Measurements from ENCODE around the gene ZW10.
"Not testable (repeated sequence)": the region's sequence is repeated elsewhere in the genome, so short reads cannot be mapped to it uniquely, and the experiment has no call there.

ZW10 gene

DNA sequence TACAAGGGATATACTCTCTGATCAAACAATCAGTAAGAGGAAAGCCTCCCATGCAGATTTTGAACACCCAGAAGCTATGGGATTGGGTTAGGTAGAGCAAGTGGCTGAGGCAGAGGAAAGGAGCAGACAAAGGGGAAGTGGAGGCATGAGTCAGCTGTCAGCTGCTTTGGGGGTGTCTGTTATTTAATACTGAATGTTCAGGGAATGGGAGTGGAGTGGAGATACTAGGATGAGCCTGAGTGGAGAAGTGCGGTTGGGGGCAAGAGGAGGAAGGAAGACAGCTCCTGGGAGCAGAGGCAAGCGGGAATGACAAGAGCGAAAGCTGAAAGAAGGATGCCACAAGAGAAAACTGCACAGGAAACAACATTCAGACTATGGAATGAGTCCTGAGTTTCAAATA, 44.7 kb downstream of the ZW10 start:
- peaks cover 8% of the 10 kb centered on the region for H3K36me3 Mint-ChIP-seq
- no peaks in the 10 kb centered on the region for H3K9me3 Mint-ChIP-seq
- DNase-seq (ENCODE audit: low spot score in 2 of 2) (no peak), ATAC-seq (ENCODE audit: low read depth) (no peak)
- H3K4me3 Mint-ChIP-seq, result no peak overlapping the region
- H3K4me1 Mint-ChIP-seq, result peaks cover 3% of the 10 kb centered on the region
- H3K27me3 Mint-ChIP-seq, result no peaks in the 10 kb centered on the region
- H3K27ac Mint-ChIP-seq, result no peak overlapping the region

DNA sequence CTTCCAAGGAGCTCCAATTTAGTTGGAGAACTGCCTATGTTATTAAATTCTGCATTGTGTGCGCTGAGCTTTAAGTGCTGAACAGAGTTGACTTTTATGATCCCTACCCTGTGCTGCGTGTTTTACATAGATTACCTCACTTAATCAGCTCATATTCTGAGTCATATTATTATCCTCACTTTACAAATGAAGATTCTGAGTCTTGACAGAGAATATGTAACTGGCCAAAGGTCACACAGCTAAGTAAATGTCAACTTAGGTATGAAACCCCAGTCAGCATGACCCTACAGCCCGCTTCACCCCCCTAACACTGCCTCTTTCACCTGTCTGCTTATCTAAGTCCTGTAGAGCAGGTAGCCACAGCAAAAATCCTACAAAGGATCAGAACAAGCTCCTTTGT, 47.6 kb downstream of the ZW10 start:
- DNase-seq (ENCODE audit: low spot score in 2 of 2) (no peak), ATAC-seq (ENCODE audit: low read depth) (no peak)
- Mint-ChIP-seq H3K27ac (no peak overlapping the region), H3K4me1 (peaks cover 3% of the 10 kb centered on the region), H3K9me3 (no peaks in the 10 kb centered on the region), H3K4me3 (no peak overlapping the region), H3K36me3 (peaks cover 11% of the 10 kb centered on the region), H3K27me3 (no peaks in the 10 kb centered on the region)

DNA sequence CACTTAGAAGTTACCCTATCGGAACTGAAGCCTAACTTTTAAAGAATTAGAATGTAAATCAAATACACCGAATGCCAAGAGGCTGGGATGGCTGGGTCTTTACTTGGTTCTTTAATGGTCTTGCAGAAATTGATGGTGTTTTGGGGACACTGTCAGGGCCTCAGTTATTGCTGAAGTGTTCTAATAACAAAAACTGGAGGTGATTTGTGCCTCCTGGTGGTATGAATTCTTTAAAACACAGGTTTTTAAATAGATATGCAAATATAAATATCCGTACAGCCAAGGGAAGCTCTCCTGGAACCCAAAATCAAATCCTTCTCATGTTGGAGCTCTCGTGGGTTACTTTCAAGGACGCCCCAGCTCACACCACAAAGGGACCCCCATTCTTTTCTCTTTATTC, 48.1 kb downstream of the ZW10 start:
- Mint-ChIP-seq H3K4me1 (peaks cover 3% of the 10 kb centered on the region), H3K4me3 (no peak overlapping the region), H3K27me3 (no peaks in the 10 kb centered on the region), H3K9me3 (no peaks in the 10 kb centered on the region), H3K36me3 (peaks cover 12% of the 10 kb centered on the region), H3K27ac (no peak overlapping the region)
- DNase-seq (ENCODE audit: low spot score in 2 of 2), result no peak
- no peak for ATAC-seq (ENCODE audit: low read depth)

DNA sequence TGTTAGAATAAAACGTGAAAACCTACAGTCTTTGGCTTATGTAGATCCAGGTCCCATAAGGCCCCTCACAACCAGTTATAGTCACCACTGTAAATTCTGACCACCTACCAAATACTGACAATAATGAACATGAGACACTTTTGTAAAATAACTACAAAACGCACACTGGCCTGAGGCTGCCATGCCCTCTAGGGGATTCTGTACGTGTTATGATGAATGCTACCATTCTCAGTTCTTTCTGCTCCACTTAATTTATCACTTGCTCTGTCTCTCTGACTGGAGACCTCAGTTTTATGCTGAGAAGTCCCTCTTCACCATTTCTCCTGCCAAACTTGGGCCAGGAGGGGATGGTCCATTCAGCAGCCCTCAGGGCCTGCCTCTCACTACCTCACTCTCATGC, 48.7 kb downstream of the ZW10 start:
- no peaks in the 10 kb centered on the region for H3K27me3 Mint-ChIP-seq
- H3K36me3 Mint-ChIP-seq, result peaks cover 14% of the 10 kb centered on the region
- peaks cover 3% of the 10 kb centered on the region for H3K4me1 Mint-ChIP-seq
- no peak overlapping the region for H3K4me3 Mint-ChIP-seq
- H3K27ac Mint-ChIP-seq, result no peak overlapping the region
- DNase-seq (ENCODE audit: low spot score in 2 of 2), result no peak
- H3K9me3 Mint-ChIP-seq, result no peaks in the 10 kb centered on the region
- ATAC-seq (ENCODE audit: low read depth), result no peak

DNA sequence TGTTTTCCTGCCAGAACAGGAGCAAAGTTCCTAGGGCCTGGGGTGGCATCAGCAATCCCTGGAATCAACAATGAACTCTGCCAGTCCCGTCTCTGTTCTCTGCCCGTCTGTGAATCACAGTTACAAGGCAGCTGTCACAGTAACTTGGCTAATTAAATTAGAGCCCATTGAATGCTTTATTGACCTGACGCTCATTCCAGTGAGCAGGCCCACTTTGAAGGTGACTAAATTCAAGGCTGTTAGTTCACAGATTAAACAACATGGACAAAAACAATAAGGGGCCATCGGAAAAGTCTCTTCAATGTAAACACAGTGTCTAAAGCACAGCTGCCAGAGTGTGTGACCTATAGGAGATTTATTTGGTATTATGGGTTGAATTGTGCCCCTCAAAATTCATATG, 49.7 kb downstream of the ZW10 start:
- H3K9me3 Mint-ChIP-seq, result no peaks in the 10 kb centered on the region

DNA sequence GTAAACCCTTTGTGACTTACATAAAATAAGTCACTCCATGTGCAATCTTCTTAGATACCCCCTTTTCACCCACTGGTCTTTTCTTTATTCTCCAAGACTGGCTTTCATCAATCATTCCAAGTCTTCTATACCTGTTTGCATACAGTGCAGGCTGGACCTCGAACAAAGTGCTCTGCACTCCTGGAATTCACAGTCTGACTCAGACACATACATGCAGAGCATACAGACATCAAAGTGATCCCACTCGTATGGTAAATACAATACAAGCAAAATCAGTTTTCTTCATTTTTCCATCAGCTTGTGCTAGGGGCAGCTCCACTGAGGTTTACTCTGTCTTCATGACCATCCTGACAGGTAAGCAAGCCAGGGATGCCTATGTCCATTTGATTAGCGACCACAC, 50.6 kb downstream of the ZW10 start:
- H3K4me1 Mint-ChIP-seq, result no peaks in the 10 kb centered on the region
- DNase-seq (ENCODE audit: low spot score in 2 of 2) (no peak), ATAC-seq (ENCODE audit: low read depth) (no peak)
- no peak overlapping the region for H3K27ac Mint-ChIP-seq
- no peaks in the 10 kb centered on the region for H3K27me3 Mint-ChIP-seq
- no peaks in the 10 kb centered on the region for H3K9me3 Mint-ChIP-seq
- H3K36me3 Mint-ChIP-seq, result peaks cover 22% of the 10 kb centered on the region
- no peak overlapping the region for H3K4me3 Mint-ChIP-seq

More for the DNA sequence above, 49.7 kb downstream of the ZW10 start:
- no peak for DNase-seq (ENCODE audit: low spot score in 2 of 2)
- Mint-ChIP-seq H3K27ac (no peak overlapping the region), H3K4me1 (peaks cover 2% of the 10 kb centered on the region), H3K27me3 (no peaks in the 10 kb centered on the region), H3K36me3 (peaks cover 22% of the 10 kb centered on the region), H3K4me3 (no peak overlapping the region)
- no peak for ATAC-seq (ENCODE audit: low read depth)

DNA sequence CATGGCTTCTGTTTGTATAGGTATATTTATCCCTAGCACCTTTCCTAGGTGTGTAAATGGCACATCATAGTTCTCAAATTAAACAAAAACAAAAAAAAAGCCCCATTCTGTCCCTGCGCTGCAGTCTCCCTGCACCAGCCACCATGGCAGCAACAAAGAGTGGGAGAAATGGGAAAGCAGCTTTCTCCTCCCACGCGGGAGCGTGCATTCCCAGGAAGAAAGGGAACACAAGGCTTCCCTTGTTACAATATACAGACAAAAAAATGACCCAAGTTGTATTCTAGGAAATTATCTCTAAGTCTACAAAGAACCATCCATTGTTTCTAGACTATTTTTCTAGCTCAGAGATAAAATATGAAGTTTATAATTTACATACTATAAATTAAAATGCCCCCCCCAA, 51.3 kb downstream of the ZW10 start:
- Mint-ChIP-seq H3K9me3 (no peaks in the 10 kb centered on the region), H3K36me3 (peaks cover 24% of the 10 kb centered on the region), H3K27me3 (no peaks in the 10 kb centered on the region)

DNA sequence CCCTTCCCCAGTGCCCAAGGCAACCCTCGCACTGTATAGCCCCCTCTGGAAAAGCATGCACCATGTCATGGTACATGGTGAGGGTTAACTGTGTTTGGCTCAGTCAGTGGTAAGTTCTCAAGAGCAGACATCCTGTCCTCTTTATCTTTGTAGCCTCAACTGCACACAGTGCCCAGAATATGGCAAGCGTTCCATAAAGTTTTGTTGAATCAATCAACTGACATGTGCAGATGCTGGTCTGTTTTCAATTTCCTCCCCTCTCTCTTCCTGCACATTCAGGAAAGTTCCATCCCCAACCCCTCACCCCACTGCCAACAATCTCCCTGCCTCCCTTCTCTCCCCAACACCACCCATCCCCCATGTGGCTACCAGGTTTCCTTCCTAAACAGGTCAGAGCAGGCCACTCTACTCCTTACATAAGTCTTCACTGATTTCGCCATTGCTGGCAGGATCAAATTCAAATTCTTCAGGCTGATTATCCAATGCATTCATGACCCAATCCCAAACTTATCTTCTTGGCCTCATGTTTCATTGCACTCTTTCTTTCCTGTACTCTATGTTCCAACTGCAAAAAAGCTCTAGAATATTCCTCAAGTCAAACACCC, 51.9 kb downstream of the ZW10 start:
- DNase-seq (ENCODE audit: low spot score in 2 of 2), result no peak
- H3K4me3 Mint-ChIP-seq, result no peak overlapping the region
- H3K27me3 Mint-ChIP-seq, result no peaks in the 10 kb centered on the region
- peaks cover 24% of the 10 kb centered on the region for H3K36me3 Mint-ChIP-seq
- H3K9me3 Mint-ChIP-seq, result no peaks in the 10 kb centered on the region
- ATAC-seq (ENCODE audit: low read depth), result no peak
- no peaks in the 10 kb centered on the region for H3K4me1 Mint-ChIP-seq
- H3K27ac Mint-ChIP-seq, result no peak overlapping the region

More for the DNA sequence above, 51.3 kb downstream of the ZW10 start:
- Mint-ChIP-seq H3K4me3 (no peak overlapping the region), H3K4me1 (no peaks in the 10 kb centered on the region), H3K27ac (no peak overlapping the region)
- ATAC-seq (ENCODE audit: low read depth) (no peak), DNase-seq (ENCODE audit: low spot score in 2 of 2) (no peak)

DNA sequence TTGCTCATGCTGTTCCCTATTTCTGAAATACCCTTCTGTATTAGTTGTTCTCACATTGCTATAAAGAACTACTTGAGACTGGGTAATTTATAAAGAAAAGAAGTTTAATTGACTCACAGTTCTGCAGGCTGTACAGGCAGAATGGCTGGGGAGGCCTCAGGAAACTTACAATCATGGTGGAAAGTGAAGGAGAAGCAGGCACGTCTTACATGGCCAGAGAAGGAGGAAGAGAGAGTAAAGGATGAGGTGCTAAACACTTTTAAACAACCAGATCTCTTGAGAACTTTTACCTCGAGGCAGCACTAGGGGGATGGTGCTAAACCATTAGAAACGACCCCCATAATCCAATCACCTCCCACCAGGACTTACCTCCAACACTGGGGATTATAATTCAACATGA, 53.0 kb downstream of the ZW10 start:
- peaks cover 24% of the 10 kb centered on the region for H3K36me3 Mint-ChIP-seq
- H3K4me1 Mint-ChIP-seq; ATAC-seq (ENCODE audit: low read depth); H3K27me3 Mint-ChIP-seq; H3K9me3 Mint-ChIP-seq; H3K27ac Mint-ChIP-seq; H3K4me3 Mint-ChIP-seq; DNase-seq (ENCODE audit: low spot score in 2 of 2): not testable (repeated sequence)

DNA sequence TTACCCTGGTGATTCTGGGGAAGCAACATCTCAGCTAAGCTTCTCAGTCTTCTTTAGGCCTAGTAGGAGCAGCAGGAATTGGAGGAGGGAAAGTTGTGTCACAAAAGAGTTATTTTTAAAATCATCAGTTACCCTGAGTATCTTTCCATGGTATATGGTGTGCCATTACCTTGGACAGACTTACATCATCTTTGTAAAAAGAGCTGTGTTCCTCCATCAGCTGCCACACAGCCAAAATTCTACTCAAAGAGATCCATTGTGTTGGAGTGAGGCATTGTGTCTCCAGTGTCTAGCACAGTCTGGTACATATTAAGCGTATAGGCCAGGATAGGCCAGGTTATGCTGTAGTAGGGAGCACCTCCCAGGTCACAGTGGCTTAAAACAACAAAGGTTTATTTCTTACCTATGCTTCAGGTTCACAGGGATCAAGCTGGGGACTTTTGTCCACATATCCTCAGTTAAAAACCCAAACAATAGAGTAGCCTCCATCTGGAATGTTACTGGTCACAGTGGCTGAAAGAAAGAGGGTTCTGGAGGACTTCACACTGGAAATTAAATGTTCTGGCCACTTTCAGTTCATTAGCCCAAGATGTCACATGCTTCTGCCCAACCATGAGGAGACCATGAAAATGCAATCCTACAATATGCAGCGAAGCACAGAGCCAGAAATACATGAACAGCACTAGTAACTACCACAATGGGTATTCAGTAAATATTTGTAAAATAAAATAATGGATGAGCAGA, 57.4 kb downstream of the ZW10 start:
- Mint-ChIP-seq H3K27me3 (no peaks in the 10 kb centered on the region), H3K27ac (no peak overlapping the region), H3K4me3 (no peak overlapping the region), H3K4me1 (no peaks in the 10 kb centered on the region), H3K36me3 (peaks cover 28% of the 10 kb centered on the region), H3K9me3 (peaks cover 5% of the 10 kb centered on the region)
- ATAC-seq (ENCODE audit: low read depth) (no peak), DNase-seq (ENCODE audit: low spot score in 2 of 2) (no peak)

DNA sequence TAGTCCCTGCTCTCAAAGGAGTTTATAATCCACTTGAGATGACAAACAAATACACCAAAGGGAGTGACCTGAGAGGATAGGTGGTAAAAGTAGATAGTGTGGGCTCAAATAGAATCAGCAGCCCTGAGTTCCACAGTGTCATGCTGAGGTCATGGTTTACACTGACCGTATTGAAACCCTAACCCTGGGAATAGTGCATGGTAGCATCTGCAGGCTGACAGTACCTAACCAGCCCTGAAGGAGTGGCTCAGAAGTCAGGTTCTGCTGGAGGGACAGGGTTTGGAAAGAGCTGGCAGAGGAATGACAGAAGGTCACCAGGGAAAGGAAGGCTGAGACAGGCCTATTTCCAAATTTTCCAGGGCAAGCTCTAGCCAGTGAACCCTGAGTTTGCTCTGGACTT, 58.2 kb downstream of the ZW10 start:
- no peak for ATAC-seq (ENCODE audit: low read depth)
- Mint-ChIP-seq H3K4me1 (no peaks in the 10 kb centered on the region), H3K27ac (no peak overlapping the region)

DNA sequence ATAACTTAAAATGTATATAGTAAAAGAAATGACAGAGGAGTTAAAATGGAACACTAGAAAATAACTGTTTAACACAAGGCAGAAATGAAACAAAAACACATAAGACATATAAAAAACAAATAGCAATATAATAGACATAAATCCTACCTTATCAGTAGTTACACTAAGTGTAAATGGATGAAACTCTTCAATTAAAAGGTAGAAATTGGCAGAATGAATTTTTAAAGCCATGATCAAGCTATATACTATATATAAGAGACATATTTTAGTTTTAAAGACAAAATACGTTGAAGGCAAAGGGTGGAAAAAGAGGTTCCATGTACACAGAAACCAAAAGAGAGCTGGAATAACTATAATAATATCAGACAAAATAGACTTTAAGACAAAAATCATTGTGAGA, 62.5 kb downstream of the ZW10 start:
- no peak for ATAC-seq (ENCODE audit: low read depth)
- Mint-ChIP-seq H3K36me3 (peaks cover 37% of the 10 kb centered on the region), H3K4me3 (no peak overlapping the region), H3K4me1 (no peaks in the 10 kb centered on the region), H3K27me3 (no peaks in the 10 kb centered on the region), H3K9me3 (peaks cover 18% of the 10 kb centered on the region), H3K27ac (no peak overlapping the region)
- DNase-seq (ENCODE audit: low spot score in 2 of 2), result no peak

More for the DNA sequence above, 58.2 kb downstream of the ZW10 start:
- peaks cover 26% of the 10 kb centered on the region for H3K36me3 Mint-ChIP-seq
- H3K9me3 Mint-ChIP-seq, result peaks cover 7% of the 10 kb centered on the region
- no peak for DNase-seq (ENCODE audit: low spot score in 2 of 2)
- no peak overlapping the region for H3K4me3 Mint-ChIP-seq
- H3K27me3 Mint-ChIP-seq, result no peaks in the 10 kb centered on the region

DNA sequence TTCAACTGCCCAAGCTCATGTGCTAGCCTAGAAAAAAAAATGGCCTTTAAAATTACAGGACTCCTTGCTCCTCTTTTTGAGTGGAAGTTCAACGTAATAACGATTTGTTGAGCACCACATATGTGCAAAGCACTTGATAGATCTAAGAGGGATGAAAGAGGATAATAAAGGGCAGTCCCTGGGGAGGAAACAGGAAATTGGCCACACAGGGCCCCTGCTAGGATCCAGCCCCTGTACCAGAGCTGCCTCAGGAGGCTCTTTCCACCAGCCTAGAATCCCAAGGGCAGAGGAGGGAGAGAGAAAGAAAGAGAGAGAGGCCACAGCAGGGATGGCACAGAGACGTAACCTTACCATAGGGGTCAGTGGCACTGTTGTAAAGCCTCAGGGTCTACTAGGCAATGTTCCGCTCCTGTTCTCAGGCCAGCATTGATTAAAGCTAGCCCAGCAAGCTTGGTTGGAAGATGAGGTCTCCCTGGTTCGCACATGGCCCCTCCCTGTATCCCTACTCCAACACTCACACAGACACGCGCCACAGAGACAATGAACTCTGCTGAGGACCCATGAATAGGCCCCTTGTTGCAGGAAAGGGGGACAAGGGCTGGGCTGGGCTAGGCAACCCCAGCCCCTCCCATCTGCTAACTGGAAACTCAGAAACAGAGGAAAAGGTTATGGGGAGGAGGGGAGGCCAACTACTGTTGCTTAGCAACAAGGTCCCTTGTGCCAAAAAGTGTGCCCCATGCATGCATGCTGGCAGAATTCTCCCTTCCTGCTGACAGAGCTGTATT, 67.4 kb downstream of the ZW10 start, which contains the start of gene TMPRSS5:
Gene TMPRSS5 (minus strand): TSS at position 438 of the 785 bp plus-strand sequence. CDS start 84 bp downstream, at position 354.
- Mint-ChIP-seq H3K9me3 (peaks cover 27% of the 10 kb centered on the region), H3K4me3 (no peak within 1 kb of the TSS), H3K27me3 (no peaks in the 10 kb centered on the region), H3K36me3 (peaks cover 35% of the 10 kb centered on the region), H3K27ac (no peak within 1 kb of the TSS), H3K4me1 (no peaks in the 10 kb centered on the region)
- ATAC-seq (ENCODE audit: low read depth) (no peak), DNase-seq (ENCODE audit: low spot score in 2 of 2) (no peak)

DNA sequence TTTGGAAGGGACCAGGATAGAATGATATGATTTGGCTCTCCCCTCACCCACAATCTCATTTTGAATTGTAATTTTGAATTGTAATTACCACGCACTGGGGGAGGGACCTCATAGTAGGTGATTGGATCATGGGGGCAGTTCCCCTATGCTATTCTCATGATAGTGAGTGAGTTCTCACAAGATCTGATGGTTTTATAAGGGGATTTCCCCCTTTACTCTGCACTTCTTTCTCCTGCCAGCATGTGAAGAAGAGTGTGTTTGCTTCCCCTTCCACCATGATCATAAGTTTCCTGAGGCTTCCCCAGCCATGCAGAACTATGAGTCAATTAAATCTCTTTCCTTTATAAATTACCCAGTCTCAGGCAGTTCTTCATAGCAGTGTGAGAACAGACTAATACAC, 69.9 kb downstream of the ZW10 start:
- ATAC-seq (ENCODE audit: low read depth); H3K27me3 Mint-ChIP-seq; DNase-seq (ENCODE audit: low spot score in 2 of 2); H3K4me3 Mint-ChIP-seq; H3K27ac Mint-ChIP-seq; H3K4me1 Mint-ChIP-seq: not testable (repeated sequence)
- Mint-ChIP-seq H3K36me3 (peaks cover 30% of the 10 kb centered on the region), H3K9me3 (peaks cover 26% of the 10 kb centered on the region)

All from memory B cell (primary cell).